ENCODE results near the gene ZBTB43.

- TF ChIP-seq, protein P1, sequence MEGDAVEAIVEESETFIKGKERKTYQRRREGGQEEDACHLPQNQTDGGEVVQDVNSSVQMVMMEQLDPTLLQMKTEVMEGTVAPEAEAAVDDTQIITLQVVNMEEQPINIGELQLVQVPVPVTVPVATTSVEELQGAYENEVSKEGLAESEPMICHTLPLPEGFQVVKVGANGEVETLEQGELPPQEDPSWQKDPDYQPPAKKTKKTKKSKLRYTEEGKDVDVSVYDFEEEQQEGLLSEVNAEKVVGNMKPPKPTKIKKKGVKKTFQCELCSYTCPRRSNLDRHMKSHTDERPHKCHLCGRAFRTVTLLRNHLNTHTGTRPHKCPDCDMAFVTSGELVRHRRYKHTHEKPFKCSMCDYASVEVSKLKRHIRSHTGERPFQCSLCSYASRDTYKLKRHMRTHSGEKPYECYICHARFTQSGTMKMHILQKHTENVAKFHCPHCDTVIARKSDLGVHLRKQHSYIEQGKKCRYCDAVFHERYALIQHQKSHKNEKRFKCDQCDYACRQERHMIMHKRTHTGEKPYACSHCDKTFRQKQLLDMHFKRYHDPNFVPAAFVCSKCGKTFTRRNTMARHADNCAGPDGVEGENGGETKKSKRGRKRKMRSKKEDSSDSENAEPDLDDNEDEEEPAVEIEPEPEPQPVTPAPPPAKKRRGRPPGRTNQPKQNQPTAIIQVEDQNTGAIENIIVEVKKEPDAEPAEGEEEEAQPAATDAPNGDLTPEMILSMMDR (IDR thresholded peaks at IDR 0.05): no peak
- TF ChIP-seq POLR2AphosphoS5 (IDR thresholded peaks at IDR 0.05): no peak
- no peak for TF ChIP-seq POLR2A (IDR thresholded peaks at IDR 0.05; ENCODE audit: low read depth)
- TF ChIP-seq EP300 (IDR thresholded peaks at IDR 0.05): no peak
Observed at GRCh38 chr9:126806336-126806735, 1.5 kb downstream of the ZBTB43 start.

All from esophagus muscularis mucosa (tissue), 4 donors.